DMS153 (cell line): ENCODE measurements around the gene PSMC5.

Source experiments
- DNase-seq: peaks from one replicate; lab custom pipeline; 2025; lab: John Stamatoyannopoulos, UW

The PSMC5 gene

GRCh38 chr17:63820963-63821561, 6.2 kb upstream of the PSMC5 start:
- no peak for DNase-seq

DNA sequence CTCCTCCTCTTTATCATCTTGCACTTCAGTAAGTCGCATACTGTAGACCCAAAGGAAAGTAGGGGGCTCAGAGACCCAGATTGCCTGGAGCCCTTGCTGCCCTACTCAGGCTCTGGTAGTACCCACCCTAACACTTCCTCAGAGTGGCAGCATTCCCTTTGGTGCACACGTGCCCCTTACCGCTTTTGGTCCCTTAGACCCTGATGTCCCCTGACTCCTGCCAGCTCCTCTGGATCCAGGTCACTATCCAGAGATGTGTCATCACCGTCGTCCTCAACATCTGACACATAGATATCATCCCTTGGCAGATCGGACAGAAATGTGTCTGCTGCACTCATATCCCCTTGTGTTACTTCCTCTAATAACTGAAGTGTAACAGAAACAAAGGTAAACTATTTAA, 5.4 kb upstream of the PSMC5 start:
- no peak for DNase-seq

- DNase-seq = no peak
Observed at GRCh38 chr17:63822537-63822936, 4.7 kb upstream of the PSMC5 start.

- DNase-seq = no peak
Observed at GRCh38 chr17:63823659-63824331, 3.4 kb upstream of the PSMC5 start.

- DNase-seq = no peak
Observed at GRCh38 chr17:63824362-63824761, 2.9 kb upstream of the PSMC5 start.

DNA sequence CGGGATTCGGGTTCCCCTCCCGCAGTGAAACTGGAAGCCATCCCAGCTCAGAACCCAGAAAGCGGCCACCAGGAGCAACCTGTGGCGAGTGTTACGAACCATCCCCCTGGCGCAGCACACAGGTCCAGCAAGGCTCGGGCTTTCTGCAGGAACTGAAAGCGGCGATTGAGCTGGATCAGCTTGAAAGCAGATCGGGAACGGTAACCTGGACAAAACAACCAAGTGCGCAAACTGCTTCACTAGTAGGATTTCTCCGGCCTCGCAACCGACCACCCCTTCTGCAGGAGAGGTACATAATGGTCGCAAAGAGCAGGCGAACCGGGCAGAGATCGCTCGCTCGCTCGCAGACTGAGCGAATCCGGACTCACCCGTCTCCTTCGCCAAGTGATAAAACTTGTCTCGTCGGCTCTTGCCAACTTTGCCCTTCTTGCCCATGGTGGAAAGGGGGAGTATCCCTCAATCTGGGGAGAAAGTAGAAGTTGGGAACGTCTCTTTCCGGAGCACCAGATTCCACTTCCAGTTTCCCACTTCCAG, 696 bp upstream of the PSMC5 start:
- DNase-seq = no peak

DNA sequence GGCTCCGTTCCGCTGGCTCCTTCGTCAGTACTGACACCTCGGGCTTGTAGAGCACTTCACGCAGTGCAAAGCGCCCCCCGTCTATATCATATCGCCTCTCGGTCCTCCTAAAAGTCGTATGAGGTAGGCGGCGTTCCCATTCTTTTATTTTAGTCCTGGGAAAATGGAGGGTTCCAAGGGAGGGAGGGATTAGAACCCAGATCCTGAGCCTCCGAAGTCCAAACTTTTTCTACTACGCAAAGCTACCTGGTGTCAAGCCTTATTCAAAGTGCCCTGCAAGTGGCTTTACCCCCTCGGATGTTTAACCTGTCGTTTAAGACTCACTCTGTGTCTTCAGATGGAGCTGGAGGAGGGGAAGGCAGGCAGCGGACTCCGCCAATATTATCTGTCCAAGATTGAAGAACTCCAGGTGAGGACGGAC, 580 bp downstream of the PSMC5 start:
- no peak for DNase-seq

DNA sequence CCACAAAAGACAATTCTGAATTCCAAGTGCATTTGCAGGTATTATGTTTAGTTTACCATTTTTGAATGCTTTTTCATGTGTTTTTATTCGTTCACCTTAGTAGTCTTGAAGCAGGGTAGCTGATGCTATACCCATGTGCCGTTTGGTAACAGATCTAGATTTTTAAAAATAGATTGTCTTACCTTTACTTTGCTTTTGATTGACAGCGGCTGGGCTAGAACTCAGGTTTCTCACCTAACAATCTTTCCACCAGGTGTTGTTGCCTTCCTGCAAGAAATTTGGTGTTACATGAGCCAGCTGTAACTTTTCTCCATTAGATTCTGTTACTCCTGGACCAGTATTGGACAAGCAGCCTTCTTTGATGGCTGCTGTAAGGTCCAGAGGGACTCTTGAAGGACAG, 1.7 kb downstream of the PSMC5 start:
- no peak for DNase-seq

- no peak for DNase-seq
Observed at GRCh38 chr17:63830278-63830677, 3.0 kb downstream of the PSMC5 start.

- DNase-seq = no peak
Observed at GRCh38 chr17:63830904-63831491, 3.8 kb downstream of the PSMC5 start.

DNA sequence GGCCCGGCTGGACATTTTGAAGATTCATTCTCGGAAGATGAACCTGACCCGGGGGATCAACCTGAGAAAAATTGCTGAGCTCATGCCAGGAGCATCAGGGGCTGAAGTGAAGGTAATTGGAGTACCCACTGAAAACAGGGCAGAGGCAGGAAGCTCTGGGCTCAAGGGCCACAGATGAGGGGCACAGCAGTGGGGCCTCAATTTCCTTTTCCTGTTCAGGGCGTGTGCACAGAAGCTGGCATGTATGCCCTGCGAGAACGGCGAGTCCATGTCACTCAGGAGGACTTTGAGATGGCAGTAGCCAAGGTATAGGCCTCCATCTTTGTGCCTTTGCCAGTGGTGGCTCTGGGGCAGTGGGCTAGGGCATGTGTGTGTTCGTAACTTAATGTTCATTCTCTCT, 4.3 kb downstream of the PSMC5 start:
- no peak for DNase-seq

GRCh38 chr17:63832014-63832413, 4.8 kb downstream of the PSMC5 start:
- no peak for DNase-seq

GRCh38 chr17:63832455-63832854, 5.2 kb downstream of the PSMC5 start:
- DNase-seq = no peak

DNA sequence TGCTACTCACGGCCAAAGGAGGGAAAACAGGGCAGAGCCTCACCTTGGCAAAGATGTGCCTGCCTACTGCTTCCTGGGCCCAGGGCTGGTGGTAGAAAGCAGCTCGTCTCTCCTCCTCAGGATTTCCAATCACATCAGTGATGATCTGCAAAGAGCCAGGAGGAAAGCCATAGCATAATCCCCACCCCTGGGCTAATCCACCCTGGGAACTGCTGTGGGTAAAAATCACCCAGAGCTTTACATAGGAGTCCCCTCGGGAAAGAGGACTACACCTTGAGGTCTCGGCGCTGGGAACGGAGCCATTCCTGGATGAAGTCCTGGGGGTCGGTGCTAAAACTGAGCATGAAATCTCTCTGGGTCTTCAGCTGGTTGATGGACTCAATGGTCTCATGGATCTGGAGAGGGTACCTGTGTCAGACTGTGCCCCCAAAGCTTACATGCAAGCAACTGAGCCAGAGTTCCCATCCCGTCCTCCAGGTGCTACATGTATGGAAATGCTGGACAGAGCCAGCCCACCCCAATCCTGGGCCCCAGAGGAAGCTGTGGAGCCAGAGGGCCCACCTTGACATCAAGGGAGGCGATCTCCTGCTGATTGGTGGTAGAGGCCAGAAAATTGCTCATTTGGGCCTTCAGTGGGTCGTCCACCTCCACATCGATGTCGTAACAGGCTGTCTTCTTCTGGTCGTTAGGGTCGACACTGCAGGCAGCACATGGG, 6.0 kb downstream of the PSMC5 start:
- no peak for DNase-seq

DNA sequence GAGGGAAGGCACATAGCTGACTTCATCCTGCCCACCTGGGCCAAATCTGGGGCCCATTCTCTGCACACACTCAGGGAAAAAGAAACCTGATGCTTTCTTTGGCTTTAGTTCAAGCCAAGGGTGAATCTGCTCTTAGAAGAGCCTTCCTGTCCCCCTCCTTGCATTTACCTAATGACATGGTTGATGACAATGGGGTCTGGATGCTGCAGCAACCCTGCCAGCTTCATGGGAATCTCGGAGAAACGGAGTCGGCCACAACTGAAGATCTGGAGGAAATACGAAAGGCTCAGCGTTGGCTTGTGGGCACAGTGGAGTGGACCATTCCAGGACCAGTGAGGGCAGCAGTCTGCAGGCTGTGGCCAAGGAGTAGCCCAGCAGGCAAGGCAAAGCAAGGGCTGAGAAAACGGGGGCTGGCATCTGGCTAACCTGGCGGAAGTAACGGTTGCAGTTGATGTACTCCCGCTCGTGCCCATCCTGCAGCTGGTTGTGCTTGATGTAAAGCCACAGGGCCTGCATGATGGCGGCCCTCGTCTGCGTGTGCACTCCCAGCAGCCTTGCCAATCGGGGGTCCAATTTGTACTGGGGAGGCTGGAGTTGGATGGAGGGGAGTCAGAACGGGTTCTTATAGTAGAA, 6.6 kb downstream of the PSMC5 start:
- DNase-seq = no peak

GRCh38 chr17:63834431-63835166, 7.4 kb downstream of the PSMC5 start:
- DNase-seq = peak; percentile 12

DNA sequence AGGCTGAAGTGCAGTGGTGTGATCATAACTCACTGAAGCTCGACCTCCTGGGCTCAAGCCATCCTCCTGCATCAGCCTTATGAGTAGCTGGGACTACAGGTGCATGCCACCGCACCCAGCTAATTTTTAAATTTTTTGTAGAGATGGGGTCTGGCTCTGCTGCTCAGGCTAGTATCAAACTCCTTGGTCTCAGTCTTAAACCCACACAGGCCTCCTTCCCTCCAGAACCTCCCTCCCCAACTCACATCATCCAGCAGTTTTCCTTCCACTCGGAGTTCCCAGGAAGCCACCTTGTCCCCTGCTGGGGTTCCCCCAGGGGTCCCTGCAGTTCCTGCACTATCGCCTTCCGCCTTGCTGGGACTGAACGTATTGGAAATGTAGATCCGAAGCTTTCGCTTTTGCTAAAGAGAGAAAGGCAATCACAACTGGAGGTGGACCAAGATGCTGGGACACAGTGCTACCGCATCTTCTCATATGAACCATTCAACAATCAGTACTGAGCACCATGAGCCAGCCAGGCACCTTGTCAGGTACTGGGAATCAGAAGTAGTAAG, 8.0 kb downstream of the PSMC5 start:
- DNase-seq = no peak

DNA sequence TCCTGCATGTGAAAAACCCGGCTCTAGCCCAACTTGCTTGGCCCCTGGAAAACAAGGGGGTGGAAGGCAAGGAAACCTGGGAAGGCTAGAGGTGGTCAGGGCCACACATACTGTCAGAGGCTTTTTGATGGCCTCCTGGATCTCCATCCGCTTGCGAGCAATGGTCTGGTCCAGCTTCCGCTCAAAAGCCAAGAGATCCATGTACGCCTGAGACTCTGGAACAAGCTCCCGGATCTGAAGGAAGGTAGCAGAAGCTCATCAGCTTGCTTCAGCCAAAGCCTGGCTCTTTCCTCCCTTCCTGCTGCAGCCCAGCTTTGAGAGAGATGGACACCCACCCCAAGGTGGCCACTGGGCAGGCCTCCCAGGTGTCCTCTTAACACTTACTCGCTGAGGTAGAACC, 9.6 kb downstream of the PSMC5 start:
- no peak for DNase-seq

DNA sequence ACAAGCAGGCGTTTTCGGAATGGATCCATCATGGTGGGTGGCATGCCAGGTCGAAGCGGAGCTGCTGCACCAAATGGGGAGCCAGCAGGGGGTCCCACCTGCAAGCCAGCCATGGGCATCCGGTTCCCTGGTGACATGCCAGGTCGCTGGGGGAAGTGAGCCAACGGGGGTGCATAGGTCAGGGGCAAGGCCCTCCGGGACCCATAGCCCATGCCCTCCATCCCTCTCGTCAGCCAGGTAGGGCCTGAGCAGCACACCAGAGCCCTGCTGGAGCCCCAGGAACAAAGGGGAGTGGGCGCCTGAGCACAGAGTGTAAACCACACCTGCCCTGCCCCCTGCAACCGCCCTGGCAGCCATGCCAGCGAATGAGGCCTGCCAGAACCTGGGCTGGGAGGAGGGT, 10.2 kb downstream of the PSMC5 start:
- DNase-seq = no peak

GRCh38 chr17:63837962-63838600, 10.8 kb downstream of the PSMC5 start:
- DNase-seq = no peak
